PC-9 (cell line): Measurements from ENCODE around the gene SNX18. TPM values are rescaled to one million over a fixed set of nuclear protein-coding genes. Genes with fewer than 3 reads are reported as not detected.

ENCODE experiments used
- BruUV-seq: library from RNA; stranded (reverse); fragments of 400-500 nt; replicated peaks from 2 replicates; lab custom pipeline; 2021; lab: Mats Ljungman, UMichigan
- CTCF ChIA-PET: fragments of 300-600 bp; sonication (Branson Sonifier 250); formaldehyde crosslinking; loops from one replicate; lab custom pipeline; 2022; ENCODE audit warnings: antibody characterized with exemption; lab: Charles Lee
- POLR2A ChIA-PET: fragments of 300-600 bp; sonication (Branson Sonifier 250); formaldehyde crosslinking; loops from one replicate; lab custom pipeline; 2022; ENCODE audit warnings: antibody characterized with exemption; ENCODE audit not compliant: unreplicated experiment; lab: Charles Lee
- DNase-seq, 2 experiments: peaks; one replicate each; pipeline versions ENCODE4 v3.0.0 to v3.0.0-alpha.2; 2015 to 2022; ENCODE audit warnings: mixed read lengths in 1 of 2
- H2AFZ ChIP-seq: fragments of 200-600 bp; sonication (generic); 2 replicates; pipeline ENCODE4 v1.8.1; 2017; ENCODE audit warnings: antibody characterized with exemption
- H3F3A ChIP-seq: fragments of 200-600 bp; sonication (generic); 2 replicates; pipeline ENCODE4 v1.8.1; 2017; ENCODE audit warnings: antibody characterized with exemption, mild to moderate bottlenecking, low read depth; ENCODE audit not compliant: insufficient read depth
- H3K27ac ChIP-seq: fragments of 200-600 bp; sonication (generic); 2 replicates; pipeline ENCODE4 v1.6.1; 2016; ENCODE audit warnings: mixed run types
- H3K27me3 ChIP-seq: fragments of 200-600 bp; sonication (generic); 2 replicates; pipeline ENCODE4 v1.6.1; 2016; ENCODE audit warnings: low read depth, mixed run types; ENCODE audit not compliant: insufficient read depth
- H3K36me3 ChIP-seq: fragments of 200-600 bp; sonication (generic); 2 replicates; pipeline ENCODE4 v1.6.1; 2016; ENCODE audit warnings: low read depth, mixed run types
- H3K4me1 ChIP-seq: fragments of 200-600 bp; sonication (generic); replicated peaks from 2 replicates; pipeline ENCODE4 v1.6.1; 2016; ENCODE audit warnings: mixed run types; ENCODE audit not compliant: insufficient read depth
- H3K4me2 ChIP-seq: fragments of 200-600 bp; sonication (generic); 2 replicates; pipeline ENCODE4 v1.6.1; 2017; ENCODE audit warnings: mixed run types
- H3K4me3 ChIP-seq: fragments of 200-600 bp; sonication (generic); 2 replicates; pipeline ENCODE4 v1.6.1; 2016; ENCODE audit warnings: mixed run types
- H3K79me2 ChIP-seq: fragments of 200-600 bp; sonication (generic); 2 replicates; pipeline ENCODE4 v1.6.1; 2017; ENCODE audit warnings: low read depth, mixed run types
- H3K9me2 ChIP-seq: fragments of 200-600 bp; sonication (generic); 2 replicates; pipeline ENCODE4 v1.8.1; 2017; ENCODE audit warnings: mild to moderate bottlenecking; ENCODE audit not compliant: insufficient read depth
- H3K9me3 ChIP-seq: fragments of 200-600 bp; sonication (generic); 2 replicates; pipeline ENCODE4 v1.8.1; 2016; ENCODE audit warnings: low read depth; ENCODE audit not compliant: insufficient read depth
- H4K20me1 ChIP-seq: fragments of 200-600 bp; sonication (generic); 2 replicates; pipeline ENCODE4 v1.8.1; 2017; ENCODE audit not compliant: insufficient read depth
- EZH2 ChIP-seq: fragments of 200-600 bp; sonication (generic); IDR thresholded peaks from 2 replicates; pipeline ENCODE4 v1.8.0; 2017; ENCODE audit warnings: antibody characterized with exemption, low read depth
- intact Hi-C: fragments of 100-400 bp; cut with micrococcal nuclease; formaldehyde crosslinking; loops from one replicate; pipeline ENCODE4 v1.10.0; 2022; ENCODE audit not compliant: unreplicated experiment
- total RNA-seq: library from RNA; stranded (reverse); gene quantifications from 2 replicates; pipeline ENCODE4 v1.2.3, GENCODE V29; 2021
- TF ChIP-seq, protein P1 (sequence below): fragments of 200-600 bp; sonication (generic); conservative IDR thresholded peaks from 2 replicates; pipeline ENCODE4 v1.6.1; 2017; ENCODE audit warnings: mixed run types, antibody characterized with exemption, mild to moderate bottlenecking, moderate library complexity

SNX18 gene
- total RNA-seq, 1 experiment from 2014 or later, result 9.7 TPM

DNA sequence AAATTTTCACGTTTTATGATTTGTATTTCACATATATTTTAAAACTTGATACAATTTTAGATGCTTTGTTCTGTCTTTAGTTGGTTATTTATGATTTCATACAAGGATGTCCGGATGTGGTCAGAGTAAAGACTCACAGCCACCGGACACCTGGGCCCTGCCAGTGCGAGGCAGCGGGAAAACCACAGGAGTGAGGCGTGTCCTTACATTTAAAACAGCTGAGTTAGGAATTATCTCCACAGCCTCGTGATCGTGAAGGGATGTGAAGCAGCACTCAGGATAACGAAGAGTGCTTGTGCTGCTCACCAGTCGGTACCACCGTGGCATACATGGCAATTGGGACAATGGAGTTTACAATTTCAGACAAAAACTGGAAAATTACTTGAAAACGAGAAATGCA lies 14.0 kb downstream of the SNX18 start:
- H3K27ac ChIP-seq, result no peak overlapping the region
- peaks cover 95% of the 10 kb centered on the region for H3K79me2 ChIP-seq
- no peaks in the 10 kb centered on the region for H3K9me3 ChIP-seq
- no peak for DNase-seq
- H3K27me3 ChIP-seq, result no peaks in the 10 kb centered on the region
- H3K36me3 ChIP-seq, result peaks cover 6% of the 10 kb centered on the region; the same call in 1 of the 2 replicates
- no peak overlapping the region for H3K4me3 ChIP-seq
- H3K4me1 ChIP-seq, result peaks cover 20% of the 10 kb centered on the region
- intact Hi-C loops, result no loop called here
- H4K20me1 ChIP-seq, result peaks cover 10% of the 10 kb centered on the region
- no peak overlapping the region for H3K4me2 ChIP-seq
- no peaks in the 10 kb centered on the region; the same call in 1 of the 2 replicates for H3F3A ChIP-seq
- H3K9me2 ChIP-seq, result no peaks in the 10 kb centered on the region
- no peak for TF ChIP-seq EZH2
- TF ChIP-seq, protein P1, sequence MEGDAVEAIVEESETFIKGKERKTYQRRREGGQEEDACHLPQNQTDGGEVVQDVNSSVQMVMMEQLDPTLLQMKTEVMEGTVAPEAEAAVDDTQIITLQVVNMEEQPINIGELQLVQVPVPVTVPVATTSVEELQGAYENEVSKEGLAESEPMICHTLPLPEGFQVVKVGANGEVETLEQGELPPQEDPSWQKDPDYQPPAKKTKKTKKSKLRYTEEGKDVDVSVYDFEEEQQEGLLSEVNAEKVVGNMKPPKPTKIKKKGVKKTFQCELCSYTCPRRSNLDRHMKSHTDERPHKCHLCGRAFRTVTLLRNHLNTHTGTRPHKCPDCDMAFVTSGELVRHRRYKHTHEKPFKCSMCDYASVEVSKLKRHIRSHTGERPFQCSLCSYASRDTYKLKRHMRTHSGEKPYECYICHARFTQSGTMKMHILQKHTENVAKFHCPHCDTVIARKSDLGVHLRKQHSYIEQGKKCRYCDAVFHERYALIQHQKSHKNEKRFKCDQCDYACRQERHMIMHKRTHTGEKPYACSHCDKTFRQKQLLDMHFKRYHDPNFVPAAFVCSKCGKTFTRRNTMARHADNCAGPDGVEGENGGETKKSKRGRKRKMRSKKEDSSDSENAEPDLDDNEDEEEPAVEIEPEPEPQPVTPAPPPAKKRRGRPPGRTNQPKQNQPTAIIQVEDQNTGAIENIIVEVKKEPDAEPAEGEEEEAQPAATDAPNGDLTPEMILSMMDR, result no peak
- ChIA-PET CTCF (no interaction called here), POLR2A (no interaction called here)
- H2AFZ ChIP-seq, result no peak overlapping the region
- no TSS peak for BruUV-seq

GRCh38 chr5:54533541-54534190 lies 16.1 kb downstream of the SNX18 start:
- H4K20me1 ChIP-seq, result peaks cover 13% of the 10 kb centered on the region
- H3K4me2 ChIP-seq, result no peak overlapping the region
- H3K27me3 ChIP-seq, result no peaks in the 10 kb centered on the region
- ChIA-PET CTCF (no interaction called here), POLR2A (no interaction called here)
- no peaks in the 10 kb centered on the region; the same call in 1 of the 2 replicates for H3F3A ChIP-seq
- intact Hi-C loops, result no loop called here
- no peak overlapping the region for H3K27ac ChIP-seq
- no TSS peak for BruUV-seq
- TF ChIP-seq, protein P1, result no peak
- TF ChIP-seq EZH2, result no peak
- peaks cover 20% of the 10 kb centered on the region for H3K4me1 ChIP-seq
- no peaks in the 10 kb centered on the region for H3K9me2 ChIP-seq
- H2AFZ ChIP-seq, result no peak overlapping the region
- peaks cover 90% of the 10 kb centered on the region for H3K79me2 ChIP-seq
- H3K9me3 ChIP-seq, result no peaks in the 10 kb centered on the region
- H3K4me3 ChIP-seq, result no peak overlapping the region
- 0 out of 2 replicates have a peak, but pooled peaks cover 4% of the 10 kb centered on the region for H3K36me3 ChIP-seq
- DNase-seq, result no peak

GRCh38 chr5:54534191-54535004 lies 16.8 kb downstream of the SNX18 start:
- ChIA-PET CTCF (no interaction called here), POLR2A (no interaction called here)
- no peaks in the 10 kb centered on the region; the same call in 1 of the 2 replicates for H3F3A ChIP-seq
- no peak overlapping the region for H2AFZ ChIP-seq
- H3K27me3 ChIP-seq, result no peaks in the 10 kb centered on the region
- 0 out of 2 replicates have a peak, but pooled peaks cover 4% of the 10 kb centered on the region for H3K36me3 ChIP-seq
- no peaks in the 10 kb centered on the region for H3K9me2 ChIP-seq
- H3K9me3 ChIP-seq, result no peaks in the 10 kb centered on the region
- DNase-seq, result no peak
- intact Hi-C loops, result no loop called here
- TF ChIP-seq, protein P1, result no peak
- no peak for TF ChIP-seq EZH2
- no peak overlapping the region for H3K27ac ChIP-seq
- peaks cover 88% of the 10 kb centered on the region for H3K79me2 ChIP-seq
- H3K4me2 ChIP-seq, result no peak overlapping the region
- peaks cover 18% of the 10 kb centered on the region for H3K4me1 ChIP-seq
- no TSS peak for BruUV-seq
- H3K4me3 ChIP-seq, result no peak overlapping the region
- H4K20me1 ChIP-seq, result peaks cover 13% of the 10 kb centered on the region
